ENCODE measurements around the gene NHSL2. TPM values are rescaled to one million over a fixed set of nuclear protein-coding genes. Genes with fewer than 3 reads are reported as not detected.
"Not testable (repeated sequence)": the region's sequence is repeated elsewhere in the genome, so short reads cannot be mapped to it uniquely, and the experiment has no call there.

Gene NHSL2
- total RNA-seq, 2 experiments from 2014 or later, result 0.50 to 0.70 TPM

DNA sequence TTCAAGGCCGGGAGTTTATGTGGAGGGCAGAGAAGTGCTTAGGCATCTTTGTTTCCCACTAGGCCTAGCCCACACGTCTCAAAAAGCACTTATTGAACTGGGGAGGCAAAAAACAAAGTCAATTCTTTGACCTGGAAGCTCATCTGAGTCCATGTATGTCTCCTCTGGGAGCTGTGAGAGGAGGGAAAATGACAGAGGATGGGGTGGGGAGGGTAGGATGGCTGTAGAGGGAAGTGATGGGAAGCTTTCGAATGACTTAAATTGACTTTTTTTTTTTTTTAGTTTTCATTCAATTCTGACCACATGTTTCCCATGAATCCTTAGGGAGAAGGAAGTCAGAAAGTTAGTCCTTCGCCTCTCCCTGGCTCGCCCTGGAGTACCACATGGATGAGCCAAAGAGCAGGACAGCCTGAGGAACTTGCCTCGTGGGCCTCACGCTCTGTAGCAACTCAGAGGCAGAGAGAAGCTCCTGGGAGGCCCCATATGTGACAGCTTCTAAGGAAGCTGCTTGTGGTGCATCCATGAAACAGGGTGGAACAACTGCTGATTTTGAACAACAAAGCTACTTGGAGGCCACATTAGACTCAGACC, 45.0 kb downstream of the NHSL2 start:
- no peak for DNase-seq
- Mint-ChIP-seq H3K9me3 (ENCODE audit: insufficient read depth) (no peaks in the 10 kb centered on the region), H3K4me1 (ENCODE audit: low read depth) (no peaks in the 10 kb centered on the region), H3K27me3 (ENCODE audit: low read depth) (peaks cover 2% of the 10 kb centered on the region), H3K4me3 (no peak overlapping the region), H3K36me3 (ENCODE audit: low read depth) (no peaks in the 10 kb centered on the region), H3K27ac (no peak overlapping the region)
- POLR2A ChIA-PET, result no interaction called here
- CTCF ChIA-PET, result no interaction called here
- ATAC-seq, result no peak

GRCh38 chrX:71958281-71958675, 47.6 kb downstream of the NHSL2 start:
- ATAC-seq, result no peak
- H3K9me3 Mint-ChIP-seq (ENCODE audit: insufficient read depth), result no peaks in the 10 kb centered on the region
- H3K36me3 Mint-ChIP-seq (ENCODE audit: low read depth), result no peaks in the 10 kb centered on the region
- H3K4me1 Mint-ChIP-seq (ENCODE audit: low read depth), result no peaks in the 10 kb centered on the region
- no peak overlapping the region for H3K4me3 Mint-ChIP-seq
- POLR2A ChIA-PET, result no interaction called here
- CTCF ChIA-PET, result no interaction called here
- H3K27ac Mint-ChIP-seq, result no peak overlapping the region
- DNase-seq, result no peak
- no peaks in the 10 kb centered on the region for H3K27me3 Mint-ChIP-seq (ENCODE audit: low read depth)

DNA sequence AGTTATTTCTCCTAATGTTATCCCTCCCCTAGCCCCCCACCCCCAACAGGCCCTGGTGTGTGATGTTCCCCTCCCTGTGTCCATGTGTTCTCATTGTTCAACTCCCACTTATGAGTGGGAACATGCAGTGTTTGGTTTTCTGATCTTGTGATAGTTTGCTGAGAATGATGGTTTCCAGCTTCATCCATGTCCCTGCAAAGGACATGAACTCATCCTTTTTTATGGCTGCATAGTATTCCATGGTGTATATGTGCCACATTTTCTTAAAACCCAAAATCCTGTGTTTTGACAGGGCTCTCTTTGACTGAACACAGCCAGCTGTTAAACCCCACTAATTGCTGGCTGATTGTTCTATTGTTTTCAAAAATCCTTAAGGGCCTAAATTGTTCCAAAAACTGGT, 53.5 kb downstream of the NHSL2 start:
- H3K27ac Mint-ChIP-seq; POLR2A ChIA-PET; ATAC-seq; CTCF ChIA-PET; H3K9me3 Mint-ChIP-seq (ENCODE audit: insufficient read depth); H3K27me3 Mint-ChIP-seq (ENCODE audit: low read depth); DNase-seq; H3K4me3 Mint-ChIP-seq; H3K4me1 Mint-ChIP-seq (ENCODE audit: low read depth); H3K36me3 Mint-ChIP-seq (ENCODE audit: low read depth): not testable (repeated sequence)

DNA sequence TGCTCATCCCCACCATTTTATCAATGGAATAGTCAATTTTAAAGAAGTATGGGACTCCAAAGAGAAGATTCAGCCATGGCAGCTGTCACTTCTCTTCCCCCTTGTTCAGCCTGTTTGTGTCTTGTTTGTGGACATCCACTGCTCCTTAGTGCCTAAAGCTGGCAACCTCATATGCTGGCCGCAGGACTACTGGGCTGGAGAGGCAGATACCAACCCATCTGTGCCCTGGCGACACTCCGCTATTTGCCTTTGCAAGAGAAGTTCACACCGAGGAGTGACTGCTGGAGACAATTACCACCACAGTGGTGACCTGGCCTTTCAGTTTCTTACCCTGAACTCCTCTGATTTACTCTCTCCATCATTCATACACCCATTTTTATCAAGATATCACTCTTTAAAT, 64.3 kb downstream of the NHSL2 start:
- no peak overlapping the region for H3K4me3 Mint-ChIP-seq
- peaks cover 6% of the 10 kb centered on the region for H3K27me3 Mint-ChIP-seq (ENCODE audit: low read depth)
- POLR2A ChIA-PET, result no interaction called here
- no peaks in the 10 kb centered on the region for H3K4me1 Mint-ChIP-seq (ENCODE audit: low read depth)
- no peak for ATAC-seq
- no peaks in the 10 kb centered on the region for H3K36me3 Mint-ChIP-seq (ENCODE audit: low read depth)
- no peak overlapping the region for H3K27ac Mint-ChIP-seq
- DNase-seq, result no peak
- CTCF ChIA-PET, result no interaction called here
- no peaks in the 10 kb centered on the region for H3K9me3 Mint-ChIP-seq (ENCODE audit: insufficient read depth)

DNA sequence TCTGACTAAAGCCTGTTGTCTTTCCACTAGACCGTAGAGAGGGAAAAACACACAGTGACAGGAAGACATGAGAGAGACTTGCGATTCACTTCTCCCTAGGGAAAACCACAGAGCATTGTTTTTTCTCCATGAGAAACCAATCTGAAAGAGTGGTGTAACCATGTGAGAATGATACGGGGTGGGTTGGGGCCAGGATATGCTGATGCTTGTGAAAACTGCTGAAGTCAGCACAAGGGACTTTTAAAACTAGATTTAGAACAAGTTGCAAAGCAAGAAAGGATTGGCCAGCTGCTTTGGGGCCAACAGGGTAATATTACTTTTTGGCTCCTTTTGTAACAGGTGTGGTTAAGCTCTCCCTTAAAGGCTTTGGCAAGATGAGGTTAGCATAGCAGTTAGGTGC, 66.1 kb downstream of the NHSL2 start:
- ChIA-PET POLR2A (no interaction called here), CTCF (no interaction called here)
- Mint-ChIP-seq H3K36me3 (ENCODE audit: low read depth) (no peaks in the 10 kb centered on the region), H3K27ac (no peak overlapping the region), H3K4me1 (ENCODE audit: low read depth) (no peaks in the 10 kb centered on the region), H3K4me3 (no peak overlapping the region), H3K27me3 (ENCODE audit: low read depth) (peaks cover 6% of the 10 kb centered on the region), H3K9me3 (ENCODE audit: insufficient read depth) (no peaks in the 10 kb centered on the region)
- DNase-seq (no peak), ATAC-seq (no peak)

DNA sequence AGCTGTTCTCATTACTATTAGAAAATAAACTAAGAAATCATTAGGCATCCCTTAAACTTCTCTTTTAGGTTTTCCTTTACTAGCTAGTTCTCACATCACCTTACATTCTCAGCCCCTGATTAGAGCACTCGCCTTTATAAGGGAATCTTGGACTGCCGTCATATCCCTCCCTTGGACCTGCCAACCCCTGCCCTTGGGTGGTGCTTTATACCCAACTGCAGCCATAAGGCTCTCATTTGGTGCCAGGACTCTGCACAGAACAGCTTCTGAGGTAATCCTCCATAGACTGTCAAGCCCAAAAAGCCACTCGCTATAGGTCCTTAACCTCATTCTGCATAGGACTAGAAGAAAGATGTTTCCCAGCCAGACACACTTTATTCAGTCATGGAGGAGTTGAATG, 67.5 kb downstream of the NHSL2 start:
- Mint-ChIP-seq H3K27me3 (ENCODE audit: low read depth) (peaks cover 8% of the 10 kb centered on the region), H3K36me3 (ENCODE audit: low read depth) (no peaks in the 10 kb centered on the region), H3K27ac (no peak overlapping the region), H3K4me1 (ENCODE audit: low read depth) (no peaks in the 10 kb centered on the region), H3K4me3 (no peak overlapping the region), H3K9me3 (ENCODE audit: insufficient read depth) (no peaks in the 10 kb centered on the region)
- CTCF ChIA-PET, result no interaction called here
- POLR2A ChIA-PET, result no interaction called here
- no peak for DNase-seq
- no peak for ATAC-seq

- peaks cover 19% of the 10 kb centered on the region for H3K4me1 Mint-ChIP-seq (ENCODE audit: low read depth)
- DNase-seq, result no peak
- ChIA-PET POLR2A (no interaction called here), CTCF (no interaction called here)
- ATAC-seq, result no peak
- H3K36me3 Mint-ChIP-seq (ENCODE audit: low read depth), result no peaks in the 10 kb centered on the region
- H3K27ac Mint-ChIP-seq, result no peak overlapping the region
- no peak overlapping the region for H3K4me3 Mint-ChIP-seq
- no peaks in the 10 kb centered on the region for H3K27me3 Mint-ChIP-seq (ENCODE audit: low read depth)
- H3K9me3 Mint-ChIP-seq (ENCODE audit: insufficient read depth), result no peaks in the 10 kb centered on the region
Observed at GRCh38 chrX:71989768-71990426, 79.3 kb downstream of the NHSL2 start.

- CTCF ChIA-PET, result no interaction called here
- ATAC-seq (no peak), DNase-seq (no peak)
- Mint-ChIP-seq H3K4me3 (no peak overlapping the region), H3K27me3 (ENCODE audit: low read depth) (no peaks in the 10 kb centered on the region), H3K9me3 (ENCODE audit: insufficient read depth) (no peaks in the 10 kb centered on the region), H3K4me1 (ENCODE audit: low read depth) (peaks cover 19% of the 10 kb centered on the region), H3K36me3 (ENCODE audit: low read depth) (no peaks in the 10 kb centered on the region), H3K27ac (no peak overlapping the region)
- POLR2A ChIA-PET, result no interaction called here
Observed at GRCh38 chrX:71990518-71990917, 79.9 kb downstream of the NHSL2 start.

- no peaks in the 10 kb centered on the region for H3K27me3 Mint-ChIP-seq (ENCODE audit: low read depth)
- ChIA-PET POLR2A (no interaction called here), CTCF (no interaction called here)
- DNase-seq (no peak), ATAC-seq (no peak)
- no peak overlapping the region for H3K4me3 Mint-ChIP-seq
- H3K4me1 Mint-ChIP-seq (ENCODE audit: low read depth), result peaks cover 19% of the 10 kb centered on the region
- H3K9me3 Mint-ChIP-seq (ENCODE audit: insufficient read depth), result no peaks in the 10 kb centered on the region
- no peaks in the 10 kb centered on the region for H3K36me3 Mint-ChIP-seq (ENCODE audit: low read depth)
- no peak overlapping the region for H3K27ac Mint-ChIP-seq
Observed at GRCh38 chrX:71991164-71991563, 80.5 kb downstream of the NHSL2 start.

GRCh38 chrX:71992711-71993110, 82.1 kb downstream of the NHSL2 start:
- Mint-ChIP-seq H3K4me1 (ENCODE audit: low read depth) (peaks cover 19% of the 10 kb centered on the region), H3K27me3 (ENCODE audit: low read depth) (no peaks in the 10 kb centered on the region), H3K9me3 (ENCODE audit: insufficient read depth) (no peaks in the 10 kb centered on the region), H3K4me3 (peak overlapping the region; percentile 28), H3K27ac (peak overlapping the region; percentile 82), H3K36me3 (ENCODE audit: low read depth) (no peaks in the 10 kb centered on the region)
- DNase-seq, result peak; percentile 72
- ChIA-PET POLR2A (no interaction called here), CTCF (no interaction called here)
- ATAC-seq, result peak; percentile 95

- H3K4me1 Mint-ChIP-seq (ENCODE audit: low read depth), result peaks cover 19% of the 10 kb centered on the region
- H3K36me3 Mint-ChIP-seq (ENCODE audit: low read depth), result no peaks in the 10 kb centered on the region
- POLR2A ChIA-PET, result no interaction called here
- no peak overlapping the region for H3K4me3 Mint-ChIP-seq
- CTCF ChIA-PET, result no interaction called here
- no peak overlapping the region for H3K27ac Mint-ChIP-seq
- ATAC-seq (no peak), DNase-seq (no peak)
- no peaks in the 10 kb centered on the region for H3K9me3 Mint-ChIP-seq (ENCODE audit: insufficient read depth)
- H3K27me3 Mint-ChIP-seq (ENCODE audit: low read depth), result peaks cover 4% of the 10 kb centered on the region
Observed at GRCh38 chrX:71993371-71993770, 82.7 kb downstream of the NHSL2 start.

- H3K9me3 Mint-ChIP-seq (ENCODE audit: insufficient read depth), result no peaks in the 10 kb centered on the region
- H3K4me3 Mint-ChIP-seq, result no peak overlapping the region
- peaks cover 19% of the 10 kb centered on the region for H3K4me1 Mint-ChIP-seq (ENCODE audit: low read depth)
- ATAC-seq (no peak), DNase-seq (no peak)
- H3K27me3 Mint-ChIP-seq (ENCODE audit: low read depth), result peaks cover 10% of the 10 kb centered on the region
- POLR2A ChIA-PET, result no interaction called here
- no peaks in the 10 kb centered on the region for H3K36me3 Mint-ChIP-seq (ENCODE audit: low read depth)
- H3K27ac Mint-ChIP-seq, result no peak overlapping the region
- CTCF ChIA-PET, result no interaction called here
Observed at GRCh38 chrX:71994601-71995000, 84.0 kb downstream of the NHSL2 start.

DNA sequence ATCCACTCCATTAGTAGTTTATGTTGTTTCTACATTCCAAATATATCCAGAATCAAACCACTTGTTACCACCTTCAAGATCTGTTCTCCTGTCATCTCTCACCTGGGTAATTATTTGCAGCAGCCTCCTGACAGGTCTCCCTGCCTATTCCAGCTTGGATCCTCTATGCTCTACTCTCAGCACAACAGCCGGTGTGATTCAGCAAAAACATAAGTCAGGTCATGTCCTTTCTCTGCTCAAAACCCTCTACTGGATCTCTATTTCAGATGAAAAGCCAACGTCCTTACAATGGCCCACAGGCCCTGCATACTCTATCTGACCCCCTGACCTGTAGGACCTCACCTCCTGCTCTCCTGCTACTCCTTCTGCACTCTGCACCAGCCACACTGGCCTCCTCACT, 84.5 kb downstream of the NHSL2 start:
- Mint-ChIP-seq H3K4me3 (no peak overlapping the region), H3K9me3 (ENCODE audit: insufficient read depth) (no peaks in the 10 kb centered on the region), H3K27ac (no peak overlapping the region), H3K36me3 (ENCODE audit: low read depth) (no peaks in the 10 kb centered on the region), H3K27me3 (ENCODE audit: low read depth) (peaks cover 12% of the 10 kb centered on the region), H3K4me1 (ENCODE audit: low read depth) (peaks cover 19% of the 10 kb centered on the region)
- no peak for ATAC-seq
- no peak for DNase-seq
- ChIA-PET POLR2A (no interaction called here), CTCF (no interaction called here)

Measured in activated CD8-positive, alpha-beta T cell treated with anti-CD3 and anti-CD28 coated beads, Interleukin-2, amount 10 ng/mL, durations not matched to agents 7 days and 5 days (primary cell).